Lower lobe of right lung (tissue), 2 donors: ENCODE measurements around the gene TSPEAR. TPM values are rescaled to one million over a fixed set of nuclear protein-coding genes. Genes with fewer than 3 reads are reported as not detected.

Experiments used
- ATAC-seq, 2 donors: fragments of 200-7000 bp; cut with Tn5 transposase; one replicate each; pipeline ENCODE4 v1.9.1; 2020 to 2022; ENCODE audit warnings: mild to moderate bottlenecking in 2 of 2, moderate library complexity in 2 of 2
- DNase-seq: peaks from one replicate; pipeline ENCODE4 v3.0.0-alpha.2; 2020
- H3K27ac ChIP-seq: fragments of 200-600 bp; one replicate; pipeline ENCODE4 v1.8.0; 2022
- H3K27me3 ChIP-seq: fragments of 200-600 bp; one replicate; pipeline ENCODE4 v1.8.0; 2022; ENCODE audit warnings: low read depth
- H3K36me3 ChIP-seq: fragments of 200-600 bp; one replicate; pipeline ENCODE4 v1.8.0; 2022; ENCODE audit warnings: mild to moderate bottlenecking
- H3K4me1 ChIP-seq: fragments of 200-600 bp; one replicate; pipeline ENCODE4 v1.8.0; 2022
- H3K4me3 ChIP-seq: fragments of 200-600 bp; one replicate; pipeline ENCODE4 v1.8.0; 2022; ENCODE audit warnings: mild to moderate bottlenecking
- H3K9me3 ChIP-seq: fragments of 200-600 bp; one replicate; pipeline ENCODE4 v1.8.0; 2022
- intact Hi-C: fragments of 100-400 bp; cut with DNase I; formaldehyde crosslinking; loops from one replicate; pipeline ENCODE4 v1.11.0; 2022
- total RNA-seq: library from RNA; stranded (reverse); fragmentation: NEBNext Ultra II Directional; extraction: Animal tissue kit (Norgen Biotek cat#: 25700); gene quantifications from one replicate; pipeline ENCODE4 v1.2.1, GENCODE V29; 2021
- TF ChIP-seq, protein P1 (sequence below): fragments of 200-600 bp; IDR thresholded peaks from one replicate; pipeline ENCODE4 v1.8.0; 2022; ENCODE audit warnings: antibody characterized with exemption, mild to moderate bottlenecking
- donor health status: DM: no; HTN: yes; CAD: no; lungs with severe emphysema.

Gene TSPEAR
- total RNA-seq, 1 donor from 2014 or later: 0.27 TPM

DNA sequence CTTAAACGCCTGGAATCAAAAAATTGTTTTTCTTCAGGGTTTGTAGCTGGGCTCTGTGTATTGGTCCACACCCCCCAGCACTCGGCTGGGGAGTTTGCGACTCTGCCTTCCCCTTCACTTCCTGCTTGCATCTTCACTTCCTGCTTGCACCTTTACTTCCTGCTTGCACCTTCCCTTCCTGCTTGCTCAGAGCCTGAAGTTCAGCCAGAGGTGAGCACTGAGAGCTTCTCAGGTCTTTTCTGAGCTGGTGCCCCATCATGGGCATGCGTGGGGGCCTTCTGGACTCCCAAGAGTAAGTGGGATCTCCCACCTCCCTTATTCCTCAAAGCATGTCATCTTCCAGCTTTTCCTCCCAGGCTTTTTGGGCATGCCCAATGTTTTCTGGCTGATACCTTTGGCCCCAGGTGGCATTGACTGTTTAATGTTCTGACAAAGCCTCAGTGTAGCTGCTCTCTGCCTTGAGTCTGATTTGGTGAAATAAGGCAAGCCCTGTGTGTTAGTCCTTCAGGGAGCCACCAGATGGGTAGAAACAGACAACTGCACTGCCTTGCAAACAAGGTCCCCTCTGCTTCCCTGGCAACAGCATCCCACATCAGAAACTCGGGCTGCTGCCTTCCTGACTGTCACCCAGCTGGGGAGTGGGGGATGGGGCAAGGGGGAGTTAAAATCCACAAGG is 163.6 kb downstream of the TSPEAR start:
- DNase-seq (no peak), ATAC-seq (no peak)
- intact Hi-C loops: no loop called here
- Histone ChIP-seq H3K4me1 (no peaks in the 10 kb centered on the region), H3K27ac (no peak overlapping the region), H3K9me3 (no peaks in the 10 kb centered on the region), H3K36me3 (no peaks in the 10 kb centered on the region), H3K4me3 (no peak overlapping the region), H3K27me3 (no peaks in the 10 kb centered on the region)
- TF ChIP-seq, protein P1, sequence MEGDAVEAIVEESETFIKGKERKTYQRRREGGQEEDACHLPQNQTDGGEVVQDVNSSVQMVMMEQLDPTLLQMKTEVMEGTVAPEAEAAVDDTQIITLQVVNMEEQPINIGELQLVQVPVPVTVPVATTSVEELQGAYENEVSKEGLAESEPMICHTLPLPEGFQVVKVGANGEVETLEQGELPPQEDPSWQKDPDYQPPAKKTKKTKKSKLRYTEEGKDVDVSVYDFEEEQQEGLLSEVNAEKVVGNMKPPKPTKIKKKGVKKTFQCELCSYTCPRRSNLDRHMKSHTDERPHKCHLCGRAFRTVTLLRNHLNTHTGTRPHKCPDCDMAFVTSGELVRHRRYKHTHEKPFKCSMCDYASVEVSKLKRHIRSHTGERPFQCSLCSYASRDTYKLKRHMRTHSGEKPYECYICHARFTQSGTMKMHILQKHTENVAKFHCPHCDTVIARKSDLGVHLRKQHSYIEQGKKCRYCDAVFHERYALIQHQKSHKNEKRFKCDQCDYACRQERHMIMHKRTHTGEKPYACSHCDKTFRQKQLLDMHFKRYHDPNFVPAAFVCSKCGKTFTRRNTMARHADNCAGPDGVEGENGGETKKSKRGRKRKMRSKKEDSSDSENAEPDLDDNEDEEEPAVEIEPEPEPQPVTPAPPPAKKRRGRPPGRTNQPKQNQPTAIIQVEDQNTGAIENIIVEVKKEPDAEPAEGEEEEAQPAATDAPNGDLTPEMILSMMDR: no peak

DNA sequence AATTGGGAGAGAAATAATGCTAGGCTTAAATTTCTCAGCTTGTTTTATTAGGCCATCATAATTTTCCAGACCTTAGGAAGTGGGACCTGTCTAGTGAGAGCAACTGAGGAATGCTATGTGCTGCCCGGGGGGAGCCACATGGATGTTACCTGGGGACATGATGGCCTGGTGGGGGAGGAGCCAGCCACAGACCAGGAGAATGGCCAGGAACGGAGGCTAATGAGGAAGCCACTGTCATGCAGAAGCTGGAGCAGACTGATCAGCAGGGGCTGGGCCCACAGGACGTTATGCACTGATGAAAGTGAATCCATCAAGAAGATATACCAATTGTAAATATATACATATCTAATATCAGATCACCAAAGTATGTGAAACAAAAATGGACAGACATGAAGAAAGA is 166.8 kb downstream of the TSPEAR start:
- intact Hi-C loops: no loop called here
- H3K9me3 ChIP-seq: peaks cover 4% of the 10 kb centered on the region
- H3K4me1 ChIP-seq: no peaks in the 10 kb centered on the region
- DNase-seq (no peak), ATAC-seq (no peak)
- no peak overlapping the region for H3K27ac ChIP-seq
- TF ChIP-seq, protein P1: no peak
- no peaks in the 10 kb centered on the region for H3K36me3 ChIP-seq
- no peak overlapping the region for H3K4me3 ChIP-seq
- peaks cover 3% of the 10 kb centered on the region for H3K27me3 ChIP-seq

DNA sequence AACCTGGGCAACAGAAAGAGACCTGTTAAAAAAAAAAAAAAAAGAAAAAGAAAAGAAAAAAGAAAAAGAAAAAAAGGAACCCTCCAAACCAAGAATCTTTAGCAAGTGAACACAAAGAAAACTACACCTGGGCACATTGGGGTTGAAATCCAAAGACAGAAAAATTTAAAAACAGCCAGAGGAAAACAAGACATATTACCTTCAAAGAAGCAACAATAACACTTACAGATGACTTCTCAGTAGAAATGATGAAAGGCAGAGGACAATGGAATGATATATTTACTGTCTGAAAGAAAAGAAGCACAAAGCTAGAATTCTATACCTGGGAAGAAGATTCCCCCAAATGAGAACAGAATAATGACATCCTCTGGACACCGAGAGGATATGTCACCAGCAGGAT is 168.7 kb downstream of the TSPEAR start:
- ATAC-seq (no peak), DNase-seq (no peak)
- Histone ChIP-seq H3K4me3 (no peak overlapping the region), H3K27me3 (peaks cover 8% of the 10 kb centered on the region), H3K4me1 (no peaks in the 10 kb centered on the region), H3K9me3 (peaks cover 4% of the 10 kb centered on the region), H3K36me3 (no peaks in the 10 kb centered on the region), H3K27ac (no peak overlapping the region)
- TF ChIP-seq, protein P1: no peak
- intact Hi-C loops: no loop called here

DNA sequence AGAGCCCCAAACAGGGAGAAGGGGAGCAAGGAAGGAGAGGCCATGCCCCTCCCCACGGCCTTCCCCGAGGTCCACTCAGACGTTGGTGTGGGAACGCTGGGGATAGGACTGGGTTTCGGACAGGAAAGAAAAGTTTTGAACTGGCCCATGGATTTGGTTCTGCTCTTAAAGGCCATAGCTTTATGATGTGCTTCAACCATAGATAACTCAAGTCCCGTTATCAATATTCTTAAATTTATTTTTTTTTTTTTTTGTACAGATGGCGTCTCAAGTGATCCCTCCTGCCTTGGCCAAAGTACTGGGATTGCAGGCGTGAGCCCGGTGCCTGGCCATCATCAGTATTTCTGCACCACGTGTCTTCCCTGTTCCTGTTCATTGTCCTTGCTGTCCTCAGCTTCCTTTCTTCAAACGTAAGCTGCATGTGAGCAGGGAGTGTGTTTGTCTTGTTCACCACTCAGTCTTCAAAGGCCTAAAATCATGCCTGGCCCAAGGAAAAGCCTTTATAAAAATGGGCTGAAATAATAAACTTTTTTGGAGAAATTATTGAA is 170.6 kb downstream of the TSPEAR start:
- TF ChIP-seq, protein P1: no peak
- intact Hi-C loops: no loop called here
- Histone ChIP-seq H3K4me3 (no peak overlapping the region), H3K36me3 (no peaks in the 10 kb centered on the region), H3K27ac (no peak overlapping the region), H3K27me3 (peaks cover 8% of the 10 kb centered on the region), H3K9me3 (peaks cover 4% of the 10 kb centered on the region), H3K4me1 (no peaks in the 10 kb centered on the region)
- no peak for DNase-seq
- no peak for ATAC-seq

DNA sequence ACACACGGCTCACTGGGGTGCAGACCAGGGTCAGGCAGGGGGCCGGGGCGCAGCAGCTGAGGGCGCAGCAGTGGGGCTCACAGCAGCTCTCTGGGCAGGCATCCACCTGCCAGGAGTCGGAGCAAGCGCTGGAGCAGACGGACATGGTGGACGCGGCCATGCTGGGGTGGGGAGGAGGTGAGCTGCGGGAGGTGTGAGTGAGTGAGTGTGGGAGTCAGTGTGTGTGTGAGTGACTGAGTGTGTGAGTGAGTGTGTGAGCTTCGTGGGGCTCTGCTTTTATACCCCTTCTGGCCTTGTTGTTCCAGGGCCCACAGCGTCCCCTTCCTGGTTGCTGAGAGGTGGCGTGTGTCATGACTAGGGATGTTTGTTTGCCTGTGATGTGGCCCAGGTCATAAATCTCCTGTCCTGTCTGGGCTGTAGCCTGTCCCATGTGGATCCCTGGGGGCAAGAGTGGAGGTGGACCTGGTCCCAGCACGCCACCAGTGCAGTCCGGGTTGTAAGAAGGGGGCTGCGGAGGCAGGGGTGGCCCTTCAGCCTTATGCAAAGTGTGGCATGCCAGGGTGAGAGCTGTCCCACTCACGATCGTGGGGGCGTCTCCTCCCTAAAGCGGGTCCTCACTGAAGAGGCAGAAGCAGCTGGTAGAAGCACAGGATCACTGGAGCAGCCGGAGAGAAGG is 171.2 kb downstream of the TSPEAR start, which contains the start of gene KRTAP10-1:
TSS of gene KRTAP10-1 (minus strand) at position 205 of the 676 bp plus-strand sequence. CDS start at position 160, 45 bp downstream.
- Histone ChIP-seq H3K9me3 (peaks cover 4% of the 10 kb centered on the region), H3K27ac (no peak within 1 kb of the TSS), H3K27me3 (peaks cover 8% of the 10 kb centered on the region), H3K36me3 (no peaks in the 10 kb centered on the region), H3K4me1 (no peaks in the 10 kb centered on the region), H3K4me3 (no peak within 1 kb of the TSS)
- intact Hi-C loops: no loop called here
- no peak for DNase-seq
- no peak for ATAC-seq
- TF ChIP-seq, protein P1: no peak
